DND-41 (cell line): ENCODE data around the gene NBAS.

ENCODE experiments used
- ATAC-seq: fragments of 200-7000 bp; cut with Tn5 transposase; 3 replicates; pipeline ENCODE4 v1.9.1; 2021; ENCODE audit warnings: low read depth; ENCODE audit not compliant: insufficient read depth
- DNase-seq: peaks from one replicate; pipeline ENCODE4 v3.0.0-alpha.2; 2020
- H2AFZ ChIP-seq: 2 replicates; pipeline ENCODE4 v1.6.0; 2012; ENCODE audit warnings: low read depth, low read length
- H3K27ac ChIP-seq: 2 replicates; pipeline ENCODE4 v1.5.1; 2012; ENCODE audit warnings: low read length, inconsistent platforms
- H3K27me3 ChIP-seq: fragments of 200-600 bp; sonication (generic); 2 replicates; pipeline ENCODE4 v1.6.0; 2012; ENCODE audit warnings: low read length, mild to moderate bottlenecking, inconsistent platforms; ENCODE audit not compliant: insufficient read depth, poor library complexity
- H3K36me3 ChIP-seq: 2 replicates; pipeline ENCODE4 v1.5.1; 2012; ENCODE audit warnings: low read length, inconsistent platforms; ENCODE audit not compliant: insufficient read depth
- H3K4me1 ChIP-seq: 2 replicates; pipeline ENCODE4 v1.5.1; 2012; ENCODE audit warnings: mild to moderate bottlenecking, low read length; ENCODE audit not compliant: insufficient read depth
- H3K4me2 ChIP-seq: 2 replicates; pipeline ENCODE4 v1.6.0; 2012; ENCODE audit warnings: mild to moderate bottlenecking, moderate library complexity, low read length, inconsistent platforms; ENCODE audit not compliant: insufficient read depth
- H3K4me3 ChIP-seq, 2 experiments: fragments of 200-600 bp in 1 of 2; shearing (Covaris generic) in 1 of 2; 2 replicates each; pipeline ENCODE4 v1.5.1; 2012 to 2016; ENCODE audit warnings: inconsistent platforms in 2 of 2, low read length in 2 of 2, mild to moderate bottlenecking in 2 of 2, low read depth in 1 of 2, moderate library complexity in 1 of 2
- H3K79me2 ChIP-seq: 2 replicates; pipeline ENCODE4 v1.6.0; 2012; ENCODE audit warnings: low read length, inconsistent platforms; ENCODE audit not compliant: insufficient read depth
- H3K9ac ChIP-seq: 2 replicates; pipeline ENCODE4 v1.6.0; 2012; ENCODE audit warnings: low read depth, mild to moderate bottlenecking, inconsistent platforms, low read length, moderate library complexity
- H3K9me3 ChIP-seq: 2 replicates; pipeline ENCODE4 v1.5.1; 2012; ENCODE audit warnings: low read length, moderate library complexity, mild to moderate bottlenecking, inconsistent platforms; ENCODE audit not compliant: insufficient read depth, severe bottlenecking
- H4K20me1 ChIP-seq: 2 replicates; pipeline ENCODE4 v1.6.0; 2012; ENCODE audit warnings: low read length; ENCODE audit not compliant: insufficient read depth
- EZH2 ChIP-seq: IDR thresholded peaks from 3 replicates; pipeline ENCODE4 v1.6.1; 2012; ENCODE audit warnings: borderline replicate concordance, low read depth, mild to moderate bottlenecking, moderate library complexity, low read length, inconsistent platforms; ENCODE audit not compliant: severe bottlenecking
- TF ChIP-seq, protein P1 (sequence below): IDR thresholded peaks from 2 replicates; pipeline ENCODE4 v1.5.1; 2012; ENCODE audit warnings: borderline replicate concordance, low read length, moderate library complexity, mild to moderate bottlenecking; ENCODE audit not compliant: poor library complexity, severe bottlenecking; ENCODE audit errors: extremely low read depth

The NBAS gene

DNA sequence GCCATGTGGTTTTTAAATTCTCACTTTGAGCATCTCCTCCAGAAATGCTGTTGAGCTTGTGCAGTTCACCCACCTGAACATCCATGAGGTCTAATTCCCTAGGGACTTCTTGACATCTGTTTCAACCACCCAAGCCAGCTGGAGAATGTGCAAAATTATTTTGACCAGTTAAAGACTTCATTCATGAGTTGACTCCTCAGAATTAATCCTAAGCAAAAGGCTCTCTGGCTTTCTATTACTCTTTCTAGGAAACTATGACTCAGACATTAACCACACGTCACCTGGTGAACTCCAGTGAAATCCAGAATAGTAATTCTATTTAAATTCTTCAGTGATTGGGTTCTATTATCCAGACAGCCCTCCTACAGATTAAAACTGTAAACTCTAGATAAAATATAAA lies 247.5 kb downstream of the NBAS start:
- H3K36me3 ChIP-seq: peaks cover 7% of the 10 kb centered on the region; the same call in 1 of the 2 replicates
- H2AFZ ChIP-seq: no peak overlapping the region
- H3K27me3 ChIP-seq: no peaks in the 10 kb centered on the region
- peak overlapping the region; percentile 82 for H3K27ac ChIP-seq
- peak overlapping the region; percentile 18; the same call in 1 of the 2 replicates for H3K9ac ChIP-seq
- no peaks in the 10 kb centered on the region for H3K9me3 ChIP-seq
- no peaks in the 10 kb centered on the region for H3K79me2 ChIP-seq
- no peaks in the 10 kb centered on the region for H4K20me1 ChIP-seq
- TF ChIP-seq EZH2: no peak
- TF ChIP-seq, protein P1, sequence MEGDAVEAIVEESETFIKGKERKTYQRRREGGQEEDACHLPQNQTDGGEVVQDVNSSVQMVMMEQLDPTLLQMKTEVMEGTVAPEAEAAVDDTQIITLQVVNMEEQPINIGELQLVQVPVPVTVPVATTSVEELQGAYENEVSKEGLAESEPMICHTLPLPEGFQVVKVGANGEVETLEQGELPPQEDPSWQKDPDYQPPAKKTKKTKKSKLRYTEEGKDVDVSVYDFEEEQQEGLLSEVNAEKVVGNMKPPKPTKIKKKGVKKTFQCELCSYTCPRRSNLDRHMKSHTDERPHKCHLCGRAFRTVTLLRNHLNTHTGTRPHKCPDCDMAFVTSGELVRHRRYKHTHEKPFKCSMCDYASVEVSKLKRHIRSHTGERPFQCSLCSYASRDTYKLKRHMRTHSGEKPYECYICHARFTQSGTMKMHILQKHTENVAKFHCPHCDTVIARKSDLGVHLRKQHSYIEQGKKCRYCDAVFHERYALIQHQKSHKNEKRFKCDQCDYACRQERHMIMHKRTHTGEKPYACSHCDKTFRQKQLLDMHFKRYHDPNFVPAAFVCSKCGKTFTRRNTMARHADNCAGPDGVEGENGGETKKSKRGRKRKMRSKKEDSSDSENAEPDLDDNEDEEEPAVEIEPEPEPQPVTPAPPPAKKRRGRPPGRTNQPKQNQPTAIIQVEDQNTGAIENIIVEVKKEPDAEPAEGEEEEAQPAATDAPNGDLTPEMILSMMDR: no peak
- H3K4me1 ChIP-seq: peaks cover 54% of the 10 kb centered on the region
- H3K4me3 ChIP-seq: no peak overlapping the region
- peak; percentile 62 for ATAC-seq
- no peak overlapping the region for H3K4me2 ChIP-seq
- DNase-seq: peak; percentile 45

DNA sequence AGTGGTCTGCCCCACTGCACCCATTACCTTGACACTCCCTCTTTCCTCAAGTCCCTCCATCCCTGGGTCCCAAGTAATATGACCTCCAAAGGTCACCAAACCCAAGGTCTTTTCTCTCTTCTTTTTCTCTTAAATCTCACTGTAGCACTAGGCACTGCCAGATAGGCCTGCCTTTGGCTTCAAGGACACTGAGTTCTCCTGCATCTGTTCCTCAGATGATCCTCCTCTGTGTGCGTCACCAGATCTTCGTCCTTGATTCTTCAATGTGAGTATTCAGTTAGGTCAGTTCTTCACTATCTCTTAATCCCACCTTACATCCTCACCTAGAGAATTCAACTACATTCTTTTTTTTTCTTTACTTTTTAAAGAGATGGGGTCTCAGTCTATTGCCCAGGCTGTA lies 249.2 kb downstream of the NBAS start:
- DNase-seq: no peak
- H3K9ac ChIP-seq: peak overlapping the region; percentile 35
- TF ChIP-seq EZH2: no peak
- TF ChIP-seq, protein P1: no peak
- peaks cover 16% of the 10 kb centered on the region for H3K36me3 ChIP-seq
- H3K27ac ChIP-seq: peak overlapping the region; percentile 82
- no peaks in the 10 kb centered on the region for H4K20me1 ChIP-seq
- ATAC-seq: peak; percentile 15; the same call in 2 of the 3 replicates
- H3K4me1 ChIP-seq: peaks cover 52% of the 10 kb centered on the region
- peak overlapping the region; percentile 51 for H3K4me2 ChIP-seq
- H3K9me3 ChIP-seq: no peaks in the 10 kb centered on the region
- peak overlapping the region in 1 of 2 experiments; percentile 29; a peak in 2 of 4 replicates for H3K4me3 ChIP-seq
- H2AFZ ChIP-seq: peak overlapping the region; percentile 58; the same call in 1 of the 2 replicates
- H3K79me2 ChIP-seq: no peaks in the 10 kb centered on the region
- H3K27me3 ChIP-seq: no peaks in the 10 kb centered on the region

DNA sequence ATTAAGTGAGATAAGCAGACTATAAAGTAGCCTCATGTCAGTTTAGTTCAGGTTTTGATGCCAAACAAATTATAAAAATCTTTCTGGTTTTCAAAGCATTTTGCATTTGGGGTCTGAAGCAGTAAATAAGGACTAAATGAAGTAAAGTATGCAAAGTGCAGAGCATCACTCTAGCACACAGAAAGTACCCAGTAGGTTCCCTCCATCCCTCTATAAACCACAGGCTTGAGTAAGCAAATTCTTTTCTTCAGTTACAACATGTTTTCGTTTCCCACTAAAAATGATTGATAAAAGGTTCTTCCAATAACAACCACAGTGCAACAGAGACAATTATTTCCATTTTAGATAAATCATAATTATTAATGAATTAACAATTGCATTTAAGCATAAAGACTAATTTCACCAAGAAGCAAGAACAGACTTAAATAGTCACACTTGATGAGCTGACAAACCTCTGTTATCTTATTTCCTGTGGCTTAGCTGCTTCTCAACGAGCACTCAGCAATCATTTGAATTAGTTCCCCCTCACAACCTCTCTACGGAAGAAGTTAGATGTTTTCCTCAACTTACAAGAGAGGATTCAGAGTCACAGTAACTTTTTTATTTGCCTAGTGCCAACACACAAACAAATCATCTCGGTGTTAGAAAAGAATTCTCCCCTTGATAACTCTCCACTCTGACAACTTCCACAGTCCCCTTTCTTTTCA lies 249.8 kb downstream of the NBAS start:
- Histone ChIP-seq H3K9me3 (no peaks in the 10 kb centered on the region), H2AFZ (peak overlapping the region; percentile 58), H3K27me3 (no peaks in the 10 kb centered on the region), H3K27ac (peak overlapping the region; percentile 82), H3K79me2 (no peaks in the 10 kb centered on the region), H3K4me3 (peak overlapping the region in 1 of 2 experiments; percentile 29; a peak in 2 of 4 replicates), H3K4me1 (peaks cover 47% of the 10 kb centered on the region), H3K9ac (peak overlapping the region; percentile 35), H3K36me3 (peaks cover 13% of the 10 kb centered on the region), H3K4me2 (peak overlapping the region; percentile 51), H4K20me1 (no peaks in the 10 kb centered on the region)
- TF ChIP-seq EZH2: no peak
- peak; percentile 81 for ATAC-seq
- DNase-seq: peak; percentile 14

DNA sequence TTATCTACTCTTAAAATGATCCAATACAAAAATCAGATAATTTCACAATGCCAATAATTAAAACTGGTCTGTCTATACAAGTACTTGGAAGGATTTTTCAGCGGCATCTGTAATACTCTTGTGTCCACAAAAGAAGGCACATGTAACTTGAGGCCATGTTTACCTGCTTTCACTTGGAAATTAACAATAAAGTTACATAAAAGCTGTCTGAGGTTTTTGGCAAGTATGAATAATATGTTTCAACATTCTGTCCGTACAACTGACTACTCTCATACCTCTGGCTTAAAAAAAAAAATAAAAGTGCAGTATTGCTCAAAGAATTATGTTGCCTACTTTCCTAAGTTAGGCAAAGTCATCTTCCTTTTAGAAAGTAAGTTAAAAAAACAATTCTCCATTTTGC lies 253.6 kb downstream of the NBAS start:
- DNase-seq (no peak), ATAC-seq (no peak)
- no peaks in the 10 kb centered on the region for H3K79me2 ChIP-seq
- peaks cover 18% of the 10 kb centered on the region for H3K36me3 ChIP-seq
- no peaks in the 10 kb centered on the region for H3K27me3 ChIP-seq
- H3K4me3 ChIP-seq: no peak overlapping the region
- peaks cover 25% of the 10 kb centered on the region for H3K4me1 ChIP-seq
- H3K9ac ChIP-seq: no peak overlapping the region
- no peak for TF ChIP-seq EZH2
- TF ChIP-seq, protein P1: no peak
- H2AFZ ChIP-seq: no peak overlapping the region
- H4K20me1 ChIP-seq: no peaks in the 10 kb centered on the region
- no peaks in the 10 kb centered on the region for H3K9me3 ChIP-seq
- H3K27ac ChIP-seq: no peak overlapping the region
- no peak overlapping the region for H3K4me2 ChIP-seq
